ENCODE data around the gene ENOX1.

ENOX1 gene

DNA sequence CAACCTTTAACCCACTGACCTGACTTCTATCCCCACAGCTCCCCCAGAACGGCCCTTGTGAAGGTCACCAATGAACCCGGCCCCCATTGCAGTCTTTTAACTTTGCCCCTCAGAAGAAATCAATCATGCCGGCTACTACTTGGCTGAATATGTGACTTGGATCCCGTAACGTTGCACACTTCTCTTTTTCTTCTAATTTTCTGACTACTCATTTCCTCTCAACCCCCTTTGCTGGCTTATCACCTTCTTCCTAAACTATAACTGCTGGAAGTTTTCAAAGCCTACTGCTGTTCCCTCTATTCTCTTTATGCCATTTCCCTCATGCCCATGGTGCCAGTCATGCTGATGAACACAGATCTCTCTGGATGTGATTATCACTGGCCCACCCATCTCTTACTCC, 395.7 kb downstream of the ENOX1 start:
- Histone ChIP-seq H3K9ac (ENCODE audit: insufficient read length) (no peak overlapping the region), H3K9me3 (ENCODE audit: low read depth, low read length) (no peaks in the 10 kb centered on the region), H3K36me3 (ENCODE audit: insufficient read depth, low read length) (no peaks in the 10 kb centered on the region), H3K4me3 (no peak overlapping the region), H3K27ac (no peak overlapping the region)
- DNase-seq (ENCODE audit: low read depth, low spot score), result no peak
- TF ChIP-seq POLR2AphosphoS5 (IDR thresholded peaks at IDR 0.05; ENCODE audit: borderline replicate concordance, low read depth, low read length) (no peak), EZH2 (IDR thresholded peaks at IDR 0.05) (no peak), FOXP2 (optimal IDR thresholded peaks at IDR 0.05; ENCODE audit: control extremely low read depth, extremely low read length, insufficient read depth) (no peak)

DNA sequence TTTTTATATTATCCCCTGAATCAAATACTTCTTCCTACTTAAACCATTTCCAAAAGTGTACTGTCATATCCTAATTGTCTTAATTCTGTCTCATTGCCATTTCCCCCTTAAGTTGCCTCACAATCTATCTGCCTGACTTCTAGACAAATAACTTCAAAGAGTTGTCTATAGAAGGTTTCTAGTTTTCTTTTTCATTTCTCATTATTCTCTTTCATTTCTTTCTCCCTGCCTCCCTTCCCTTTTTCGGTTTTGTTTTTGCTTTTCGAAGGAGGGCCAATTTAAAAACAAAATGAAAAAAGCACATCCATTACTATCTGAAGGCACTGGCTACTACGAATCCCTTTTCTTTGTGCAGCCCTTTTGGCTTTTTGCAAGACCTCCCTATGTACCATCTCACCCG, 396.2 kb downstream of the ENOX1 start:
- H3K9me3 ChIP-seq (ENCODE audit: low read depth, low read length), result no peaks in the 10 kb centered on the region
- H3K36me3 ChIP-seq (ENCODE audit: insufficient read depth, low read length), result no peaks in the 10 kb centered on the region
- H3K4me3 ChIP-seq, result no peak overlapping the region
- DNase-seq (ENCODE audit: low read depth, low spot score), result no peak
- TF ChIP-seq FOXP2 (optimal IDR thresholded peaks at IDR 0.05; ENCODE audit: control extremely low read depth, extremely low read length, insufficient read depth), result no peak
- TF ChIP-seq POLR2AphosphoS5 (IDR thresholded peaks at IDR 0.05; ENCODE audit: borderline replicate concordance, low read depth, low read length), result no peak
- no peak for TF ChIP-seq EZH2 (IDR thresholded peaks at IDR 0.05)
- H3K9ac ChIP-seq (ENCODE audit: insufficient read length), result no peak overlapping the region
- H3K27ac ChIP-seq, result no peak overlapping the region

DNA sequence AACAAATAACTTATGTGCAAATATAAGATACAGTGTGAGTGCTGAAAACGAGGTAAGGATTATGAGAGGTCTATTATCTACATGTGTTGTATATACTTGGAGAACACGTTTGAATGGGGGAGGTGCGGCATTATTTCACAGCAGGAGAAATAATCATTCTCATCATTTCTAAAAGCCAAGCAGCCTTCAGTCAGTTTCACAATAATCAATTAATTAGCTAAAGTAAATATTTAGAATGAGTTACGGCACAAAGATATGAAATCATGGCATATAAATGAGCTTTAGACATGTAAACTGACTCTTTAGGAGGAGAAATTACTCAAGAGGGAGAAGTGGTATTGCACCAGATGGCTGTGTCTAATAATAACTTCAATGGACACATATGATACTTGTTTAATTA, 396.8 kb downstream of the ENOX1 start:
- no peaks in the 10 kb centered on the region for H3K9me3 ChIP-seq (ENCODE audit: low read depth, low read length)
- H3K36me3 ChIP-seq (ENCODE audit: insufficient read depth, low read length), result no peaks in the 10 kb centered on the region
- TF ChIP-seq EZH2 (IDR thresholded peaks at IDR 0.05), result no peak
- TF ChIP-seq POLR2AphosphoS5 (IDR thresholded peaks at IDR 0.05; ENCODE audit: borderline replicate concordance, low read depth, low read length), result no peak
- no peak for TF ChIP-seq FOXP2 (optimal IDR thresholded peaks at IDR 0.05; ENCODE audit: control extremely low read depth, extremely low read length, insufficient read depth)
- H3K4me3 ChIP-seq, result no peak overlapping the region
- no peak for DNase-seq (ENCODE audit: low read depth, low spot score)
- no peak overlapping the region for H3K9ac ChIP-seq (ENCODE audit: insufficient read length)
- H3K27ac ChIP-seq, result no peak overlapping the region

DNA sequence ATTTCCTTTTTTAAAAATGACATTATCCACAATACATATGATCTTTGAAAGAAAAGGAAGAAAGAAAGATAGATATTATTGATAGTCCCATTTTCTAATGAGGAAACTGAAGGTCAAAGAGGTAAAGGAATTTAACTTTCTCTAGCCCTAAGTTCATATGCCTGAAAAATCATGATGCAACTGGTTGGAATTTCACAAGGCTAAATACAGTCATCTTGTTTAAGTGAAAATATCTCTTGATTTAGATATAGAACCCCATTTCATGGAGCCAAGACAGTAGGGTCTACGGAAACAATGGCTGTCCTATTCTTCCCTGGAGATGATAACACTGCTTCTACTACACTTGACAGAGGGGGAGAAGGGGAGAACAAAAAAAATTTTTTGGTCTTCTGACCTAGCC, 397.2 kb downstream of the ENOX1 start:
- no peaks in the 10 kb centered on the region for H3K9me3 ChIP-seq (ENCODE audit: low read depth, low read length)
- no peak overlapping the region for H3K27ac ChIP-seq
- no peak overlapping the region for H3K9ac ChIP-seq (ENCODE audit: insufficient read length)
- H3K36me3 ChIP-seq (ENCODE audit: insufficient read depth, low read length), result no peaks in the 10 kb centered on the region
- no peak for TF ChIP-seq POLR2AphosphoS5 (IDR thresholded peaks at IDR 0.05; ENCODE audit: borderline replicate concordance, low read depth, low read length)
- no peak for TF ChIP-seq FOXP2 (optimal IDR thresholded peaks at IDR 0.05; ENCODE audit: control extremely low read depth, extremely low read length, insufficient read depth)
- no peak for TF ChIP-seq EZH2 (IDR thresholded peaks at IDR 0.05)
- H3K4me3 ChIP-seq, result no peak overlapping the region
- no peak for DNase-seq (ENCODE audit: low read depth, low spot score)

DNA sequence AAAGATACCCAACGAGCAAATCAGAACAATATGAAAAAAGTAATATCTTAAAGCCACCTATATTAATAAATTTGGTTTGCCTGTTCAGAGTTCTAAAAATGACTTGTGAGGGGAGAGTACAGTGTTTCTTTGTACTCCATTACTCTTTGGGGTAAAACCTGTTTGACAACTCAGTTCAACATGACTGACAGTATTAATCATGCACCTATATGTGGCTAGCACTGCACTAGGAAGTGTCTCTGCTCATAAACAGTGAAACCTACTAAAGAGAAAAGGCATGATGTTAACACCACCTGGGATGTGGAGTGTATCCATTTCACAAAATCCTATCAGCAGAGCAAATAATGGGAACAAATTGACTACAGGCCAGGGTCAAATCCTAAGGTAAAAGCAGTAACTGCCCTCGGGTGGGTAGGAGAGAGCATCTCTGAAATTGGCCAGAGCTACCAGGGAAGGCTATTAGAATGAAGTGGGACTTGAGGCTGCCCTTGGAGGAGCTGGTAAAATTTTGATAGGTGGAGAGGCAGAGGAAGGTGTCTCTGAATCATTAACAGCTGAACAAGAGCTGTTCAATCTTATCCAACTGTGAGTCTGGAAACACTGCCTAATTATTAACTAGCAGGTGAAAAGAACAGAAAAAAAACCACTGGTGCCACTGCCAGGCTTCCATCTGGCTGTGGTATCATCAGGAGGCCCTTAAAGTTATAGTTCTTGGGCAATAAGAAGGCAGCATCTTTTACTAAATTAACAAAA, 398.3 kb downstream of the ENOX1 start:
- TF ChIP-seq POLR2AphosphoS5 (IDR thresholded peaks at IDR 0.05; ENCODE audit: borderline replicate concordance, low read depth, low read length) (no peak), FOXP2 (optimal IDR thresholded peaks at IDR 0.05; ENCODE audit: control extremely low read depth, extremely low read length, insufficient read depth) (no peak), EZH2 (IDR thresholded peaks at IDR 0.05) (no peak)
- H3K36me3 ChIP-seq (ENCODE audit: insufficient read depth, low read length), result no peaks in the 10 kb centered on the region
- no peak overlapping the region for H3K9ac ChIP-seq (ENCODE audit: insufficient read length)
- no peaks in the 10 kb centered on the region for H3K9me3 ChIP-seq (ENCODE audit: low read depth, low read length)
- no peak for DNase-seq (ENCODE audit: low read depth, low spot score)
- no peak overlapping the region for H3K4me3 ChIP-seq
- H3K27ac ChIP-seq, result no peak overlapping the region

DNA sequence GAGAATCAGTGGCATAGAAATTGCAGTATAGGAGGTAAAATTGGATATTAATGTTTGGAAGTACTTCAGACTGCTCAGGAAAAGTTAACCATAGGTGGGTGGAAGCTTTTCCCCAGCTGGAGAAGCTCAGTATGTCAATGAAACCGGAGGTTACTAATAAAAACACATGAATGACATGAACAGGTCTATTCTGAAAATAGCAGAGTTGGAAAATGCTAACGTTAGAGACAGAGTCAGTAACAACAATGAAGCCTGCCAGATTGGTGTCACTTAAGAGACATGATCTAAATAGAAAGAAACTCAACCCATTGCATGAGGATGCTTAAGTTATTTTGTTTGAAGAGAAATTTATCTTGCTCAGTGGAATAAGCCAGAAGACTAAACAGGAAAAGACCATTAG, 398.9 kb downstream of the ENOX1 start:
- DNase-seq (ENCODE audit: low read depth, low spot score), result no peak
- Histone ChIP-seq H3K27ac (no peak overlapping the region), H3K9me3 (ENCODE audit: low read depth, low read length) (no peaks in the 10 kb centered on the region), H3K4me3 (no peak overlapping the region), H3K9ac (ENCODE audit: insufficient read length) (no peak overlapping the region), H3K36me3 (ENCODE audit: insufficient read depth, low read length) (no peaks in the 10 kb centered on the region)
- no peak for TF ChIP-seq EZH2 (IDR thresholded peaks at IDR 0.05)
- TF ChIP-seq POLR2AphosphoS5 (IDR thresholded peaks at IDR 0.05; ENCODE audit: borderline replicate concordance, low read depth, low read length), result no peak
- TF ChIP-seq FOXP2 (optimal IDR thresholded peaks at IDR 0.05; ENCODE audit: control extremely low read depth, extremely low read length, insufficient read depth), result no peak

DNA sequence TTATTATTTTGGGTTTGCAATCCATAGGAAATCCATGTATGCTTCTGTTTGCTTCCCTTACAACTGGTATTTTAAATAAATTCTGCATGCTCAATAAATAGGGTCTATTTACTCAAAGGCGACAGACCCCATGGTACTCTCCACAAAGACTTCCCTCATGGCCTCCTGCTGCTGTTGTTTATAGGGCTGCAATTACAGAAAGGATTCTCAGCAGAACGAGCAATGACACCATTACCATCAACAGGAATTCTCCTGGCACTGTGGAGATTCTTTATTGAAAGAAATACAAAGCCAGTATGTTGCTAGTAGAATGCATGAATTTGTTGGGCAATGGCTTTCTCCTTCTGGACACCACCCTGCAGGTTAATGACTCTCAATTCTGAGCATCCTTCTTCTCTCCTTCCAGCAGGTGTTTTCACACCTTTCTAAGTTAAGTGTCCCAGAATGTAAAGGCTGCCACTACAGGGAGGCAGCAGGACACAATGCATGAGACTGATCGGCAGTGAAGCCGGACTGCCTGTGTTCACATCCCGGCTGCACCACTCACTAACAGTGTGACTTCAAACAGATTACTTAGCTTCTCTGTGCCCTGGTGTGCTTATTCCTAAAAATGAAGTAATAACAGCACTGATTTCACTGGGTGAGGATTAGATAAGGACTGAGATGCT, 403.1 kb downstream of the ENOX1 start:
- Histone ChIP-seq H3K27ac (no peak overlapping the region), H3K9me3 (ENCODE audit: low read depth, low read length) (no peaks in the 10 kb centered on the region), H3K36me3 (ENCODE audit: insufficient read depth, low read length) (no peaks in the 10 kb centered on the region), H3K4me3 (no peak overlapping the region), H3K9ac (ENCODE audit: insufficient read length) (no peak overlapping the region)
- no peak for DNase-seq (ENCODE audit: low read depth, low spot score)
- TF ChIP-seq EZH2 (IDR thresholded peaks at IDR 0.05), result no peak
- no peak for TF ChIP-seq POLR2AphosphoS5 (IDR thresholded peaks at IDR 0.05; ENCODE audit: borderline replicate concordance, low read depth, low read length)
- TF ChIP-seq FOXP2 (optimal IDR thresholded peaks at IDR 0.05; ENCODE audit: control extremely low read depth, extremely low read length, insufficient read depth), result no peak

DNA sequence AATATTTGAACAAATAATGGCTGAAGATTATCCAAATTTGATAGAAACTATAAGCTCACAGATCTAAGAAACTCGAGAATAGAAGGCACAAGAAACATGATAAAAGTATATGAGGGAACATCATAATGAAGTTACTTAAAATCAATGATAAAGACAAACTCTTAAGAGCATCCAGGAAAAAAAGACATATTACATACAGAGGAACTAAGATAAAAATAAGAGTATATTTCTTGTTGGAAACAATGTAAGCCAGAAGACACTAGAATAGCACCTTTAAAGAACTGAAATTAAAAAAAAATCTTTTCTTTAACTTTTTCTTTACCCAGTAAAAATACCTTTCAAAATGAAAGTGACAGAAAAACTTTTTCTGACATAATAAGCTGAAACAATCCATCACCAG, 407.0 kb downstream of the ENOX1 start:
- TF ChIP-seq POLR2AphosphoS5 (IDR thresholded peaks at IDR 0.05; ENCODE audit: borderline replicate concordance, low read depth, low read length), result no peak
- no peak for TF ChIP-seq EZH2 (IDR thresholded peaks at IDR 0.05)
- TF ChIP-seq FOXP2 (optimal IDR thresholded peaks at IDR 0.05; ENCODE audit: control extremely low read depth, extremely low read length, insufficient read depth), result no peak
- no peak overlapping the region for H3K4me3 ChIP-seq
- no peaks in the 10 kb centered on the region for H3K36me3 ChIP-seq (ENCODE audit: insufficient read depth, low read length)
- no peak overlapping the region for H3K9ac ChIP-seq (ENCODE audit: insufficient read length)
- H3K27ac ChIP-seq, result no peak overlapping the region
- no peaks in the 10 kb centered on the region for H3K9me3 ChIP-seq (ENCODE audit: low read depth, low read length)
- no peak for DNase-seq (ENCODE audit: low read depth, low spot score)

Measured in SK-N-MC (cell line).